Cardiac muscle cell (in vitro differentiated cells and primary cell): ENCODE results near the gene PAX5. TPM values are rescaled to one million over a fixed set of nuclear protein-coding genes. Genes with fewer than 3 reads are reported as not detected.

Source experiments
- DNase-seq, 2 donors: peaks; one replicate each; pipeline versions ENCODE4 v3.0.0 to v3.0.0-alpha.2; 2010 to 2017; ENCODE audit warnings: low read depth in 1 of 2, low spot score in 1 of 2
- H3K27ac ChIP-seq: fragments of 200-600 bp; sonication (generic); 2 replicates; pipeline ENCODE4 v1.5.1; 2016
- H3K27me3 ChIP-seq: fragments of 200-600 bp; sonication (generic); 2 replicates; pipeline ENCODE4 v1.6.0; 2016; ENCODE audit warnings: control low read depth
- H3K36me3 ChIP-seq: fragments of 200-600 bp; sonication (generic); 2 replicates; pipeline ENCODE4 v1.5.1; 2016; ENCODE audit warnings: control low read depth
- H3K4me1 ChIP-seq: fragments of 200-600 bp; sonication (generic); 2 replicates; pipeline ENCODE4 v1.8.1; 2017; ENCODE audit warnings: low read depth, mild to moderate bottlenecking, mixed run types
- H3K4me3 ChIP-seq: fragments of 200-600 bp; sonication (generic); 2 replicates; pipeline ENCODE4 v1.5.1; 2016; ENCODE audit warnings: mild to moderate bottlenecking
- H3K9me3 ChIP-seq: fragments of 200-600 bp; sonication (generic); 2 replicates; pipeline ENCODE4 v1.5.1; 2017; ENCODE audit warnings: low read depth, mild to moderate bottlenecking, control low read depth
- polyA plus RNA-seq: library from polyadenylated mRNA; unstranded; fragments of >200 nt; fragmentation: Nextera tagmentation; extraction: Ambion mirVana; gene quantifications from 2 replicates; pipeline ENCODE4 v1.2.1, GENCODE V29; 2016
- total RNA-seq: library from RNA; depleted of rRNA; stranded (reverse); fragments of >200 nt; gene quantifications from 2 replicates; pipeline ENCODE4 v1.2.3, GENCODE V29; 2016
- TF ChIP-seq, protein P1 (sequence below): IDR thresholded peaks from 2 replicates; pipeline ENCODE4 v1.5.1; 2012; ENCODE audit warnings: low read depth, mild to moderate bottlenecking, low read length

Gene PAX5
- total and polyA plus RNA-seq, 2 experiments from 2014 or later, result not detected

DNA sequence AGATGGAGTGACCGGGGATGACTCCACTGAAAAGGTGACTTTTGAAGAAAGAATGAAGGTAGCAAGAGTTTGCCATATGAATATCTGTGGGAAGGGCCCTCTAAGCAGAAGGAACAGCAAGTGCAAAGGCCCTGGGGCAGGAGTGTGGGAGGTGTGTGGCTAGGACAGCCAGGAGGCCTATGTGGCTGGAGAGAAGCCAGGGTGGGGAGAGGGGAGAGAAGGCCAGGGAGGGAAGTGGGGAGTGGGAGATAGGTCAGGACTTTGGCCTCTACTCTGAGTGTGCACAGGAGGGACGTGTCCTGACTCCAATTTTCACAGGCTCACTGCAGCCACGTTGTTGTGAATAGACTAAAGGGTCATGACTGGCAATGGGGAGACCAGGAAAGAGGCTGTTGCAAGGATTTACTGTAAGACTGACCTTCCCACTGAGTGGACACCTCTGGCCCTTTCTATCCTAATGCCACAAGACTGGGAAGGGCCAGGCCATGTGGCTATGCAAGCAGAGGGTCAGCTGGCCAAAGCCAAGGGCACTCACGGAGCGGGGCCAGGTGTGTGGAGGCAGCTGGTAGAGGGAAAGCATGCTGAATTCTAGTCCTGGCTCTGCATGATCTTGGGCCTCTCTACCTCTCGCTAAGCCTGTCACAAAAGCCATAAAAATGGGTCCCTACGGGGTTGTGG, 172.4 kb downstream of the PAX5 start:
- Histone ChIP-seq H3K27me3 (peaks cover 20% of the 10 kb centered on the region), H3K4me1 (peaks cover 4% of the 10 kb centered on the region), H3K27ac (no peak overlapping the region), H3K9me3 (no peaks in the 10 kb centered on the region), H3K4me3 (no peak overlapping the region), H3K36me3 (no peaks in the 10 kb centered on the region)
- TF ChIP-seq, protein P1, sequence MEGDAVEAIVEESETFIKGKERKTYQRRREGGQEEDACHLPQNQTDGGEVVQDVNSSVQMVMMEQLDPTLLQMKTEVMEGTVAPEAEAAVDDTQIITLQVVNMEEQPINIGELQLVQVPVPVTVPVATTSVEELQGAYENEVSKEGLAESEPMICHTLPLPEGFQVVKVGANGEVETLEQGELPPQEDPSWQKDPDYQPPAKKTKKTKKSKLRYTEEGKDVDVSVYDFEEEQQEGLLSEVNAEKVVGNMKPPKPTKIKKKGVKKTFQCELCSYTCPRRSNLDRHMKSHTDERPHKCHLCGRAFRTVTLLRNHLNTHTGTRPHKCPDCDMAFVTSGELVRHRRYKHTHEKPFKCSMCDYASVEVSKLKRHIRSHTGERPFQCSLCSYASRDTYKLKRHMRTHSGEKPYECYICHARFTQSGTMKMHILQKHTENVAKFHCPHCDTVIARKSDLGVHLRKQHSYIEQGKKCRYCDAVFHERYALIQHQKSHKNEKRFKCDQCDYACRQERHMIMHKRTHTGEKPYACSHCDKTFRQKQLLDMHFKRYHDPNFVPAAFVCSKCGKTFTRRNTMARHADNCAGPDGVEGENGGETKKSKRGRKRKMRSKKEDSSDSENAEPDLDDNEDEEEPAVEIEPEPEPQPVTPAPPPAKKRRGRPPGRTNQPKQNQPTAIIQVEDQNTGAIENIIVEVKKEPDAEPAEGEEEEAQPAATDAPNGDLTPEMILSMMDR, result no peak
- DNase-seq, result no peak

DNA sequence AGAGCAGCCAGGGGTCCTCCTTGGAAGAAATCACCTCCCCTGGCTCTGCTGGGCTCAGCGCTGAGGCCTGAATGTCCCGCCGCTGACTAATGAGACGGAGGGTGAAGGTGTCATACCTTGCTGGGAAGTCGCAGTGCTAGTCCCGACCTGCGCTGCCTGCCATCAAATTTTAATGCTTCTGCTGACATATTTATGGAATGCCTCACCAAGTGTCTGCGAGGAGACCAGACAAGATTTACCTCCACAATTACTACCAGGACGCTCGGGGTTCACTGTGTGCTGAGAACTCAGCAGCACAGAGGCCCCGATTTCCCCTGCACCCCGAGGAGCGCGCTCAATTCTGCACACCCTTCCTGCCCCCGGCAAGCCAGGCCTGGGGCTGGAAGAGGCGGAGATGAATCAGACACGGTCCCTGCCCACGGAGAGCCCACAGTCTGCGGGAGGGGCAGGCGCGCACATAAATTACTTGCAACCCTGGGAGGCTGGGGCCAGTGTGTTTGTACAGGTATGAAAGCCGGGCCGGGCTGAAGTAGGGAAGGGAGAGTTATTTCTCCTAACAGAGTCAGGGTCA, 175.2 kb downstream of the PAX5 start:
- Histone ChIP-seq H3K4me1 (no peaks in the 10 kb centered on the region), H3K27ac (no peak overlapping the region), H3K9me3 (no peaks in the 10 kb centered on the region), H3K27me3 (peaks cover 17% of the 10 kb centered on the region), H3K36me3 (no peaks in the 10 kb centered on the region), H3K4me3 (no peak overlapping the region)
- no peak for DNase-seq
- TF ChIP-seq, protein P1, result no peak

DNA sequence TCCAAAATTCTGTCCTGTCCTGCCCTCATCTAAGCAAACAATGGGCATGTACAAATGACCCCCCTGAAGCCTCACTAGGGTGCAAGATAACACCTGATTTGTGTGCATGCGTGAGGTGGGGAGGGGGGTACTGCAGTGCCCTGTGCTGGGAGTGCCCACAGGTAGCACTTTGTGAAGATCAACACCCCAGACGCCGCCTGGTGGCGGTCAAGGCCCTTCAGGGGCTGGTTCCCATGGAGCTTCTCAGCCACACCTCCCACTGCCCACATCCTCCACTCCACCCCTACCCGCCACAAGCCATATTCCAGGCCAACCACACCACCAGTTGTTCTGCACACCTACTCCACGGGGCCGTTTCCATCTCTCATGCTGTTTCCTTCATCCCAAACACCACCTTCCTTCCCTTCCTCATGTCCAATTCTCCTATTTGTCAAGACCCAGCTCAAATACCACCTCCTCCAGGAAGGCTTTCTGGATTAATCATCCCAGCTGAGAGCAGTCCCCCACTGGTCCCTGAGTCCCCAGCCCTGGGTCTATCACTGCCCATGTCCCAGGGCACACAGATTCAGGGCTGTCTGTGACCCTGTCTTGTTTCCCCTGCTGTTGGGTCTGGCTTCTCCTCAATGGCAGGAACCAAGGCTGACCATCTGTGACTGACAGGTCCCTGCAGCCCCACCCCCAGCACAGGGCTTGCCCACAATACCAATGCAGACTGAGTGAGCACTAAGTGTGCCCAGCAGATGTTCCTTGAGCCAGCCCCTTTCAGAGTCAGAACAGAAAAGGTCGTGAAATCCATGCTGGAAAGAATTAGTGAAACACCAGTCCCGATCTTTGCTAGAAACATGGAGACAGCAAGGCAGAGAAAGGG, 178.4 kb downstream of the PAX5 start:
- Histone ChIP-seq H3K4me1 (no peaks in the 10 kb centered on the region), H3K27me3 (peaks cover 5% of the 10 kb centered on the region), H3K27ac (no peak overlapping the region), H3K4me3 (no peak overlapping the region), H3K36me3 (no peaks in the 10 kb centered on the region), H3K9me3 (no peaks in the 10 kb centered on the region)
- DNase-seq, result peak; percentile 22 to 50
- TF ChIP-seq, protein P1, result peak; percentile 37

DNA sequence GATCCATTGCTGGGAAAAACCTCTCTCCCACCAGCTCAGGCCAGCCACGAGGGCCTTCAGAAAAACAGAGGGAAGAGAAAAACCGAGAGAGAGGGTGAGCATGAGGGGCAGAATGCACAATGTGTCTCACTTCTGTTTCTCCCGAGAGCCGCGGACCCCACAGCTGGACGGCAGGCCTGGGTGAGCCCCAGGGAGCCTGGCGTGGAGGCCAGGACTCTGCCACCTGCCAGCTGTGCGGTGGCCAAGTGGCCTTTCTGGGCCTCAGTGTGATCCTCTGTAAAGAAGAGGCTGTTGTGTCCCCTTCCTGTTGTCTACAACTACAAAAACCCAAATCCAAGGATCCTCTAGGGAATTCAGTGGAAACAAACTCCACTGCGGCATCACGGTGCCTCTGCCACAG, 179.3 kb downstream of the PAX5 start:
- Histone ChIP-seq H3K36me3 (no peaks in the 10 kb centered on the region), H3K27me3 (peaks cover 5% of the 10 kb centered on the region), H3K9me3 (no peaks in the 10 kb centered on the region), H3K4me1 (no peaks in the 10 kb centered on the region), H3K27ac (no peak overlapping the region), H3K4me3 (no peak overlapping the region)
- DNase-seq, result no peak
- TF ChIP-seq, protein P1, result no peak

DNA sequence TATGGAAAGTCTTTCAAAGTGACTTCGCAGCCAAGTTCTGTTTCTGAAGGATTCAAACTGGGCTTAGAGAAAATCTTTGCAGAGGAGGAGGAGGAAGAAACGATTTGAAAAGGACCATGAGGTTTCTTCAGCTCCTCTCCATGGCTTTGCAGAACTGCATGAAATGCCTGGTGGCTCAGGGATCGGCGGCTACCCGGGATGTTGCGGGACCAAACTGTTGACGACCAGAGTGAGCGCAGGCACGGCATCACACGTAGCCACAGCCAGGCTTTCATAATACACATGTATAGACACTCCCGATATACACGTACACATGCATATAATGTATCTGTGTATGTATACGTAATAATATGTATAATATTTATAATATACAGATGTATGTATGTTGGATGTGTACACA, 180.0 kb downstream of the PAX5 start:
- DNase-seq, result no peak
- no peaks in the 10 kb centered on the region for H3K4me1 ChIP-seq
- H3K27me3 ChIP-seq, result peaks cover 5% of the 10 kb centered on the region
- H3K4me3 ChIP-seq, result no peak overlapping the region
- TF ChIP-seq, protein P1, result no peak
- no peaks in the 10 kb centered on the region for H3K36me3 ChIP-seq
- no peak overlapping the region for H3K27ac ChIP-seq
- H3K9me3 ChIP-seq, result no peaks in the 10 kb centered on the region
